Retinal pigment epithelial cell (primary cell): ENCODE data around the gene TICRR.

Experiments used
- DNase-seq: peaks from one replicate; pipeline ENCODE4 v3.0.0-alpha.2; 2010; ENCODE audit warnings: low read depth
- H3K4me3 ChIP-seq: 2 replicates; pipeline ENCODE4 v1.5.1; 2011; ENCODE audit warnings: mild to moderate bottlenecking, low read length, control low read depth, moderate library complexity
- TF ChIP-seq, protein P1 (sequence below): conservative IDR thresholded peaks from 2 replicates; pipeline ENCODE4 v1.5.1; 2011; ENCODE audit warnings: low read depth, low read length, control low read depth, inconsistent platforms

Gene TICRR

GRCh38 chr15:89586651-89587050, 11.4 kb downstream of the TICRR start:
- H3K4me3 ChIP-seq: no peak overlapping the region
- TF ChIP-seq, protein P1, sequence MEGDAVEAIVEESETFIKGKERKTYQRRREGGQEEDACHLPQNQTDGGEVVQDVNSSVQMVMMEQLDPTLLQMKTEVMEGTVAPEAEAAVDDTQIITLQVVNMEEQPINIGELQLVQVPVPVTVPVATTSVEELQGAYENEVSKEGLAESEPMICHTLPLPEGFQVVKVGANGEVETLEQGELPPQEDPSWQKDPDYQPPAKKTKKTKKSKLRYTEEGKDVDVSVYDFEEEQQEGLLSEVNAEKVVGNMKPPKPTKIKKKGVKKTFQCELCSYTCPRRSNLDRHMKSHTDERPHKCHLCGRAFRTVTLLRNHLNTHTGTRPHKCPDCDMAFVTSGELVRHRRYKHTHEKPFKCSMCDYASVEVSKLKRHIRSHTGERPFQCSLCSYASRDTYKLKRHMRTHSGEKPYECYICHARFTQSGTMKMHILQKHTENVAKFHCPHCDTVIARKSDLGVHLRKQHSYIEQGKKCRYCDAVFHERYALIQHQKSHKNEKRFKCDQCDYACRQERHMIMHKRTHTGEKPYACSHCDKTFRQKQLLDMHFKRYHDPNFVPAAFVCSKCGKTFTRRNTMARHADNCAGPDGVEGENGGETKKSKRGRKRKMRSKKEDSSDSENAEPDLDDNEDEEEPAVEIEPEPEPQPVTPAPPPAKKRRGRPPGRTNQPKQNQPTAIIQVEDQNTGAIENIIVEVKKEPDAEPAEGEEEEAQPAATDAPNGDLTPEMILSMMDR: no peak
- DNase-seq: no peak

DNA sequence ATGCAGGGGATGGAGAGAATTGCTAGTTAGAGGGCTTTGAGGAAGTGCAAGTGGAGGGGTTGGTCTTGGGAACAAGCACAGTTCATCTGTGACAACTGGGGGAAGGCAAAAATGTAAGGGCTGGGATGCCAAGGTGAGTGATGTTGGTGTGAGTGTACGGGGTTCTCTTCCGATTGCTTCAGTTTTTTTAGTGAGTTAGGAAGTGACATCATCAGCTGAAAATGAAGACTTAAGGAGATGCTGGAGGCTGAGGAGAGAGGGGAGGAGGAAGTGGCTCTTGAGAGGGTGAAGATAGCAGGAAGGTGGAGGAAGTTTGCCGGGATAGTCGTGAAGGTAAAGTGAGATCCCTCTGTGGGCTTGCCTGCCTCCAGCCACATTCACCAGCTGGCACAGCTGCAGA, 12.7 kb downstream of the TICRR start:
- TF ChIP-seq, protein P1: no peak

DNA sequence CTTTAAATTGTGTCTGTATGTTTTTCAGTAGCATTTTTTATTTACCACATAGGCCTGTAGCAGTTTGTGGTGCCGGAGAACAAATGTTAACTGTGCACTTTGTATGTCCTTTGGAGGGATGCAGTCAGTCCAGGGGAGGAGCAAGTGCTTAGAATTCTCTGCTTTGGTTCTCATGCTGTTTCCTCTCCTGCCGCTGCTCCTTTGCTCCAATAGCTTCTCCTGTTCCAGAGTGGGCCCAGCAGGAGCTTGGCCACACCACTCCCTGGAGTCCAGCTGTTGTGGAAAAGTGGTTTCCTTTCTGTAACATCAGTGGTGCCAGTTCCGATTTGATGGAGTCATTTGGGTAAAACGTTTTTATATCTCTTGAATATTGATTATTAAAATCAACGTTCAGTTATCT, 16.6 kb downstream of the TICRR start:
- no peak overlapping the region for H3K4me3 ChIP-seq
- TF ChIP-seq, protein P1: no peak
- no peak for DNase-seq

More for the DNA sequence above, 12.7 kb downstream of the TICRR start:
- H3K4me3 ChIP-seq: no peak overlapping the region
- DNase-seq: no peak

GRCh38 chr15:89593018-89593417, 17.7 kb downstream of the TICRR start:
- TF ChIP-seq, protein P1: no peak
- DNase-seq: no peak
- no peak overlapping the region for H3K4me3 ChIP-seq

- TF ChIP-seq, protein P1: no peak
- no peak overlapping the region for H3K4me3 ChIP-seq
- DNase-seq: no peak
These were observed 23.8 kb downstream of the TICRR start for GRCh38 chr15:89599021-89599420.

- no peak overlapping the region for H3K4me3 ChIP-seq
- TF ChIP-seq, protein P1: no peak
- no peak for DNase-seq
These were observed 36.0 kb downstream of the TICRR start for GRCh38 chr15:89611317-89611716.

- no peak for DNase-seq
- TF ChIP-seq, protein P1: no peak
- H3K4me3 ChIP-seq: no peak overlapping the region
These were observed 37.8 kb downstream of the TICRR start for GRCh38 chr15:89613031-89613430.
